ENCODE results near the gene TLL1.

The TLL1 gene

DNA sequence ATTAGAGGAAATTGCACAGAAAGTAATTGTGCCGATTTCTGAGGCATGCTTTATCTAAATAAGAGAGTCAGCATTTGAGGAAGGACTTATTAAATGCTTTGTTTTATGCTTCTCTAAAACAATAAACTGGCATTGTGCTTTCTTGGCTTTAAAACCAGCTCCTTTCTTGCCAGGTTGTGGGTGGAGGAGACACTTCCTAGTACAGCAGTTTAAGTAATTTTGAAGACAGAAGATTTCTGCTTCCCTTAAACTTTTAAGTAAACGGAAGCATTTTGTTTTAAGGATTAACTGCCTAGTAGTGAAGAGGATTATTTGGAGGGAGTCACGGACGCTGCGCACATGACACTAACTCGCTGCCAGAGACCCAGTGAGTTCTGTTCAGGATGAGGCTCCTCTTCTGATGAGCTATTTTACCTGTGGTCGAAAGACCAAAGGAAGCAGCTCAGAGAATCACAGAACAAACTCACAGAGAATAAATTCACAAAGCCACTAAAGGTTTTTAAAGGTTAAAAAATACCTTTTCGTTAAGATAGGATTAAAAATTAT, 169.5 kb downstream of the TLL1 start:
- no peak for DNase-seq (ENCODE audit: low spot score in 2 of 2)
- Mint-ChIP-seq H3K9me3 (peaks cover 10% of the 10 kb centered on the region), H3K4me1 (no peaks in the 10 kb centered on the region), H3K4me3 (no peak overlapping the region), H3K36me3 (no peaks in the 10 kb centered on the region), H3K27ac (no peak overlapping the region)
- ATAC-seq = no peak

DNA sequence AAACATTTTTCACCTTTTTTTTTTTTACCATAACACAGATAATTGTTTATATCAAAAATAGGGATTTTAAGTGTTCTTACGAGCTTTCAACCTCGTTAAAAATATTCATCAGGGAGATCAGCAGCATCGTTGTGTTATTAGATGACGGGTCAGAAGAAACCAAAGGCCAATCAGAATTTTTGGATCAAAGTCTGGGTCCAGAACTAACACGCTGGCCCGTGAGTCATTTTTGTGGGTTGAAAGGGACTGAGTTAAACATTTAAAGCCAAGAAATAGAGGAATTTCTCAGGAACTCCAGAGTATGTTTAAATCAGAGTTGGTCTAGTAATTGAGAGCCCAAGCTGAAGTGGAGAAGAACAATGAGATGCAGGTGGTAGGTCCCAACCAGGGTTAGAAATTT, 170.8 kb downstream of the TLL1 start:
- no peak for DNase-seq (ENCODE audit: low spot score in 2 of 2)
- H3K9me3 Mint-ChIP-seq = peaks cover 6% of the 10 kb centered on the region
- H3K27ac Mint-ChIP-seq = no peak overlapping the region
- H3K36me3 Mint-ChIP-seq = no peaks in the 10 kb centered on the region
- no peaks in the 10 kb centered on the region for H3K4me1 Mint-ChIP-seq
- H3K4me3 Mint-ChIP-seq = no peak overlapping the region
- ATAC-seq = no peak

DNA sequence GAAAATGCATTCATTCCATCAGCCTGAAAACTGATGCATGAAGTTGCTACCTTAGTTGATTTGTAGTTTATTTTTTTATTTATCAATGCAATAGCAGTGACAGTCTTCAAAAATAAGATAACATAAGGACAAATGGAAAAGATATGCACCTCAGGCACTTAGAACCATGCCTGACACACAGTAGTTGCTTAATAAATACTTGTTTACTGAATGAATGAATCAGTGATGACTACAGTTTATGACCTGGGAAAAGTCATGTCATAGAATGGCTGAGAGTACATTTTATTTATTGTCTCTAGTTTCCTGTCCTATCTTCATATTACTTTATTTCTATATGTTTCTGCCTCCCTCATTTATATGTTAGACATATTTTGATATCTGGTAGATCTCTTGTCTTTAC, 171.8 kb downstream of the TLL1 start:
- H3K27ac Mint-ChIP-seq = no peak overlapping the region
- ATAC-seq = no peak

DNA sequence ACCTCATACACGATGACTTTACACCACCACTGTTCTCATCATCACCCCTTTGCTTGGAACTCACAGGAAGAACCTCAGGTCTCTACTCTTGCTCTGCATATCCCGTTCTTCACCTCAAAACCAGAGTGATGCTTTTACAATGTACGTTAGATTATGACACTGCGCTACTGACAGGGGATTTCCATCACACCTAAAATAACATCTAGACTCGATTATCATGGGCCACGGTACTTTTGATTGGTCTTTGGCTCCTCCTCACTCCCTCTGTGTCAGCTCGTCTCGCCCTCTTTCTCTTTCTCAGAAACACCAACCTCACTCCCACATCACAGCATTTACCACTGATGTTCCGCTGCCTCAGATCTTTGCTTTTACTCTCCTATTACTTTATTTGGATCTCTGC, 172.4 kb downstream of the TLL1 start:
- no peak overlapping the region for H3K4me3 Mint-ChIP-seq

More for the DNA sequence above, 171.8 kb downstream of the TLL1 start:
- H3K4me3 Mint-ChIP-seq = no peak overlapping the region
- peaks cover 6% of the 10 kb centered on the region for H3K9me3 Mint-ChIP-seq
- H3K36me3 Mint-ChIP-seq = no peaks in the 10 kb centered on the region
- no peaks in the 10 kb centered on the region for H3K4me1 Mint-ChIP-seq
- no peak for DNase-seq (ENCODE audit: low spot score in 2 of 2)

DNA sequence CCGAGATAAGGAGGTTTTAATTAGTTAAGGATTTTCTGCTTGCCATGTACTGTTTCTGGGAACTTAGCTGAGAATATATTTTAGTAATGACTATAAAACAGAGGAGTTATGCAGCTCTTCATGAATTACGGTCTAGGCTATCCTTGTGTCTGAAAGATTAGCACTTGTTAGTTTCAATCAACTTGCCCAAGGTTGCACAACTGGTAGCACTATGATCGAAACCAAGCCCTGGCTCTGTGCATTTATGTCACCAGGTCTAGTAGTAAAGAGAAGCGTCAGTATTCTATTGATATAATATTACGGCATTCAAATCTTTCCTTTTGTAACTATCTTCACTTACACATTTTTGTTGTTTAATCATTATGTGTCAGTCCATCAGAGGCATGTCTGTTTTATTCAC, 176.0 kb downstream of the TLL1 start:
- H3K4me3 Mint-ChIP-seq = no peak overlapping the region
- DNase-seq (ENCODE audit: low spot score in 2 of 2) = no peak
- H3K4me1 Mint-ChIP-seq = no peaks in the 10 kb centered on the region
- no peak overlapping the region for H3K27ac Mint-ChIP-seq
- H3K36me3 Mint-ChIP-seq = no peaks in the 10 kb centered on the region
- H3K9me3 Mint-ChIP-seq = peaks cover 3% of the 10 kb centered on the region
- no peak for ATAC-seq

More for the DNA sequence above, 172.4 kb downstream of the TLL1 start:
- H3K27ac Mint-ChIP-seq = no peak overlapping the region
- DNase-seq (ENCODE audit: low spot score in 2 of 2) = no peak
- H3K9me3 Mint-ChIP-seq = peaks cover 6% of the 10 kb centered on the region
- no peaks in the 10 kb centered on the region for H3K36me3 Mint-ChIP-seq
- no peaks in the 10 kb centered on the region for H3K4me1 Mint-ChIP-seq
- ATAC-seq = peak; percentile 89

DNA sequence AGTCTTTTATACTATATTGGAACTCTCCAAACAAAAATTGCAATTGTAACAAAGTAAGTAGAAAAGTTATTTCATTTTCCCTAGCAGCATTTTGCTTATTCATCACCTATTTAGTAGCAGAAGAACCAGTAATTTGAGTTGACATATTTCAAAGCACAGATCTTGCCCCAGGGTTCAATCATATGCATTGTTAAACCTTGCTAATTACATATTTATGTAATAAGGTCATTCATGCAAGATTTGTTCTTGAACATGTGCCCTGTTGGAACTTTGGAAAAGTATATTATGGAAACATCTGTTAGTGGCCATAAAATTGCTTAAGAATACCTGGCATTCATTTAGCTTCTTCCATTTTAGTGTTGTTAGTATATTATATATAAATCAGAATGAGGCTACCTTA, 191.7 kb downstream of the TLL1 start:
- no peaks in the 10 kb centered on the region for H3K36me3 Mint-ChIP-seq
- H3K4me1 Mint-ChIP-seq = no peaks in the 10 kb centered on the region
- no peaks in the 10 kb centered on the region for H3K9me3 Mint-ChIP-seq
- DNase-seq (ENCODE audit: low spot score in 2 of 2) (no peak), ATAC-seq (no peak)
- no peak overlapping the region for H3K4me3 Mint-ChIP-seq
- H3K27ac Mint-ChIP-seq = no peak overlapping the region

DNA sequence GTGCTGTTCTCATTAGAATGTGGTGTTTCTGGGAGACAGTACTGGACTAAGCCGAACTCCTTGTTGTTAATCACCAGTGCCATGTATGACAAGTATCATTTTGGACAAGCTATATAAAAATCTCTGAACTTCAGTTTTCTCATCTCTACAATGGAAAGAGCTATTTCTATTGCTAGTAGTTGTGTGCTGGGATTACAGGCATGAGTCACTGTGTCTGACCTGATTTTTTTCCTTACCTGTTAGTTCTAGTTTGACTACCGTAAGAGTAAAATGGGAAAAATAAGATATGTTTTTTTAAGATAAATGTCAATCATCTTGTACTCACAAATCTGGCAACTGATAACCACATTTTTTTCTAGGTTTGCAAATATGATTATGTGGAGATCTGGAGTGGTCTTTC, 192.3 kb downstream of the TLL1 start:
- no peak overlapping the region for H3K4me3 Mint-ChIP-seq
- H3K36me3 Mint-ChIP-seq = no peaks in the 10 kb centered on the region
- H3K4me1 Mint-ChIP-seq = no peaks in the 10 kb centered on the region
- H3K9me3 Mint-ChIP-seq = no peaks in the 10 kb centered on the region
- ATAC-seq (no peak), DNase-seq (ENCODE audit: low spot score in 2 of 2) (no peak)
- H3K27ac Mint-ChIP-seq = no peak overlapping the region

DNA sequence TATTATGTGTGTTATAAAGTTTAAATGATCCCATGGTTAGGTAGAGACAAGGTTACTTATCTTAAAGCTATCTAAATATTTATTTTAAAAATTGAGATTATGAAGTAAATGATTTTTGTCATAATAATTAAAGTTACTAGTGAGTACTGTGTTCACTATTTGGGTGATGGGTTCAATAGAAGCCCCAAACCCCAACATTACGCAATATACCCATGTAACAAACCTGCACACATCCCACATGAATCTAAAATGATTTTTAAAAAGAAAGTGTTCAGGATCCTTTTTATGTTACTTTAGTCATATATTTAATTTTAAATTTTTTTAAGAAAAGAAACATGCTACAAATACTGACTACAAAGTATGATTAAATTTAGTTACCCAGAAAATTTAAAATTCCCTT, 193.9 kb downstream of the TLL1 start:
- ATAC-seq (no peak), DNase-seq (ENCODE audit: low spot score in 2 of 2) (no peak)
- Mint-ChIP-seq H3K36me3 (no peaks in the 10 kb centered on the region), H3K9me3 (no peaks in the 10 kb centered on the region), H3K4me3 (no peak overlapping the region), H3K4me1 (no peaks in the 10 kb centered on the region), H3K27ac (no peak overlapping the region)

DNA sequence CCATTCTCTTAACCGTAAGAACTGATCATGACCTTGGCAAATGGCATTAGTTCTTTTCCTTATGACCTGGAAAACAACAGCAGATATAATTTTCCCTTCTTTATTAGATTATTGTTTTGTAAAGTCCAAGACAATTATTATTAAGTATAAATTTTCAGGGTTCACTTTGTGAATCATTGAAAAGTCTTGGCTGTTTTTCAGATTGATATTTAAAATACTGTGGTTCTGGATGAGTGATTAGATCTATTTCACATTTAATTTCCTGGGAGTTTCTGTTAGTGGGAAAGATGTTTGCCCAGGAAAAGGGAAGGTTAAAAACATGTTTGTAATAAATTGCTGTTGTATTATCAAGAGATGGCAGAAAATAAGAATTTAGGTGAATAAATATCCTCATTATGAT, 194.9 kb downstream of the TLL1 start:
- DNase-seq (ENCODE audit: low spot score in 2 of 2) (no peak), ATAC-seq (no peak)
- no peak overlapping the region for H3K4me3 Mint-ChIP-seq
- no peaks in the 10 kb centered on the region for H3K36me3 Mint-ChIP-seq
- no peaks in the 10 kb centered on the region for H3K9me3 Mint-ChIP-seq
- H3K27ac Mint-ChIP-seq = no peak overlapping the region
- H3K4me1 Mint-ChIP-seq = no peaks in the 10 kb centered on the region

DNA sequence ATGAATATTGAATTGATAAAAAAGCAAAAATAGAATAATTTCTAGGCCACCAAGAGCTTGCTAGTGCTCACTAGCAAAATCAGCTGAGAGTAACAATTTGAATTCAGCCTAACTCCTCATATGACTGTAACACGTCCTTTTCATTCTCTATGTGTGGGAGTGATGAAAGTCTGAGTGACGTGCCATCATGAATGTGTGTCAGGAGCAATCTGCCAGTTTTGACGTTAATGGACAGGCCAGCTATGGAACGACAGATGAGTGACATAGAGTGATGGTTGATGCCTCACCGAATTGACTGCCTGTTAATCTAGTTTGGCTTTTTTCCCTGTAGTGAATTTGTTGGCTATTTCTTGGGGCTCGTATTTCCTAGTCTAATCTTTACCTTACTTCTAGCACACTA, 200.7 kb downstream of the TLL1 start:
- ATAC-seq (peak; percentile 47), DNase-seq (ENCODE audit: low spot score in 2 of 2) (no peak)
- no peak overlapping the region for H3K27ac Mint-ChIP-seq
- no peaks in the 10 kb centered on the region for H3K36me3 Mint-ChIP-seq
- H3K4me3 Mint-ChIP-seq = no peak overlapping the region
- no peaks in the 10 kb centered on the region for H3K4me1 Mint-ChIP-seq
- H3K9me3 Mint-ChIP-seq = peaks cover 4% of the 10 kb centered on the region

DNA sequence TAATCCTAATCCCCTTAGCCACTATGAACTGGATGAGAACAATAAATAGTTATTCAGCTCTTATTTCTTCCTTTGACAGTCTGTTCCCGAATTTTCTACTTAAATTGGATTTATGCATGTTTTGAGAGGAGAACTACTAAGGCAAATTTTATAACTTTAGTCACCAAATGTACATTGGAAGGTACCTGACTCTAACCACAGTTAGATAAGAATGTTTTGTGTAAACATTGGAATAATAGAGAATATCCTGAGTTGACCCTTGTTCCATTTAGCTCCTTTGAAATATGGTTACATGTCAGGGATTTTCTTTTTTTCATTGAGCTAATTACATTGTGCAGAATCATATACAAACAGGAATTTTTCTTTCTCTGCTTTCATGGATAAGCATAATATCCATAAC, 202.6 kb downstream of the TLL1 start:
- DNase-seq (ENCODE audit: low spot score in 2 of 2) (no peak), ATAC-seq (no peak)
- no peak overlapping the region for H3K4me3 Mint-ChIP-seq
- no peak overlapping the region for H3K27ac Mint-ChIP-seq
- no peaks in the 10 kb centered on the region for H3K36me3 Mint-ChIP-seq
- no peaks in the 10 kb centered on the region for H3K4me1 Mint-ChIP-seq
- H3K9me3 Mint-ChIP-seq = peaks cover 4% of the 10 kb centered on the region

DNA sequence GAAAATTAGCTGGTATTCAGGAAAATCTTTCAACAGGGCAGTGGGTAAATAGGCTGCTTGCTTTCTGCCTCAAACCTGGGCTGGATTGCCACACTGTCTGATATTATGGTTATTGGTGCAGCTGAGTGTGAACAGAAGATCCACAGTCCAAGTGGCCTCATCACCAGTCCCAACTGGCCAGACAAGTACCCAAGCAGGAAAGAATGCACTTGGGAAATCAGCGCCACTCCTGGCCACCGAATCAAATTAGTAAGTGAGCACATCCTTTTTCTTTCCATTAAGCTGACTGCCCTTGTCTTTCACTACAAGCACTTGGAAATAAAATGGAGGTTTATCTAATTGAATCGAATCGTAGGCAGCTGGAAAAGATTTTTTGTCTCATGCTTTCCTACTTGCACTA, 204.7 kb downstream of the TLL1 start:
- Mint-ChIP-seq H3K4me1 (no peaks in the 10 kb centered on the region), H3K4me3 (no peak overlapping the region), H3K27ac (no peak overlapping the region), H3K9me3 (peaks cover 7% of the 10 kb centered on the region), H3K36me3 (no peaks in the 10 kb centered on the region)
- ATAC-seq = no peak
- DNase-seq (ENCODE audit: low spot score in 2 of 2) = no peak

DNA sequence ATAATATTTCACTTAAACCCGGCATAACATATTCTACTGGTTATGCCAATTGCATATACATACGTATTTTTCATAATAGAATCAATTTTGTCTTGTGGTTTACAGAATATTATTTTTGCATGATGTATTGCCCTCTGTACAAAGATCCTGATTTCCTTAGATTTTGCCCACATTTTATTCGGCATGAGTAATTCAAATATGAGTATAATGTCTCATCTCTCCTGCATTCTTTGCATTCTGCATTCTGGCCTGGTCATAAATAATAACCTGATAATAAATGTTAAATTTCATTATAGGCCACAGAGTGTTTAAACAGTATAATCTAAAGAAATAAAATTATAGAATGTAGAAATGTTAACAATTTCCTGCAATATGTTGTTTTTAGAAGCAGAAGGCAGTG, 205.3 kb downstream of the TLL1 start:
- no peak overlapping the region for H3K4me3 Mint-ChIP-seq
- peaks cover 8% of the 10 kb centered on the region for H3K9me3 Mint-ChIP-seq
- ATAC-seq (no peak), DNase-seq (ENCODE audit: low spot score in 2 of 2) (no peak)
- no peaks in the 10 kb centered on the region for H3K36me3 Mint-ChIP-seq
- no peak overlapping the region for H3K27ac Mint-ChIP-seq
- H3K4me1 Mint-ChIP-seq = no peaks in the 10 kb centered on the region

DNA sequence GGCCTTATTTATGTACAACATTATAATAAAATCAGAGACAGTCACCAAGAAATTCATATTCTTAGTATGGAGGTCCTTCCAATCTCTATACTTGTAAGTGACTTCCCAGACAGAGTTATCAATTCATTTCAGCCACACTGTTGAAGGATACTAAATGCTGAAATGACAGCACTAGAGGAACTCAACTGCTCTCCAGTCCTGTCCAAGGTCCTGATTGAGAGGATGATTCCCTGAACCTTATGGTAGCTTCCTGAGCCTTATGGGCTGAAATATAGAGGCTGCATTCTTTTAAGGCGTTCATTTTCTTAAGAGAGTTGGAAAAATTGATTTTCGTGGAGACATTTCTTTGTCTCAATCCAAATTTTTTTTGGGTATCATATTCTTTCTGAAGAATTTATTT, 205.9 kb downstream of the TLL1 start:
- no peak overlapping the region for H3K27ac Mint-ChIP-seq
- no peak overlapping the region for H3K4me3 Mint-ChIP-seq
- ATAC-seq = no peak
- DNase-seq (ENCODE audit: low spot score in 2 of 2) = no peak
- no peaks in the 10 kb centered on the region for H3K4me1 Mint-ChIP-seq
- H3K9me3 Mint-ChIP-seq = peaks cover 10% of the 10 kb centered on the region
- no peaks in the 10 kb centered on the region for H3K36me3 Mint-ChIP-seq

DNA sequence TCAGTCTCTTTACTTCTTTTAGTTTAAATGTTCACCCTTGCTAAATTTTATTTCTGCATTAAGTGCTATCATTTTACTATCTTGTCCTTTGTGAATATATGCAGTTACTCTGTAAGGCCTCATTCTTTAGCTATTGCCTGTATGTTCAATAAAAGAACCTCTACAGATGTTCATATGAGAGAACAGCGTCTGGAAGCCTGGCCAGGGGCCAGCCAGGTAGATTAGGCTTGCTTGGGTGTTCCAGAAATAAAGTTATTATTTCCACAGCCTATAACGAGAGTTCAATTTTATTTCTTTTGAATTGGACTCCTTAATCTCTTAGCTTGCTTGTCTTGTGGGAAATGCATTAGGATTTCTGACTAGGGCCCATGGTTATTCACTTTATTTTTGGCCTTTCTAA, 214.5 kb downstream of the TLL1 start:
- ATAC-seq = no peak
- H3K4me3 Mint-ChIP-seq = no peak overlapping the region
- DNase-seq (ENCODE audit: low spot score in 2 of 2) = no peak
- no peak overlapping the region for H3K27ac Mint-ChIP-seq
- H3K4me1 Mint-ChIP-seq = no peaks in the 10 kb centered on the region
- H3K9me3 Mint-ChIP-seq = peaks cover 5% of the 10 kb centered on the region
- no peaks in the 10 kb centered on the region for H3K36me3 Mint-ChIP-seq

DNA sequence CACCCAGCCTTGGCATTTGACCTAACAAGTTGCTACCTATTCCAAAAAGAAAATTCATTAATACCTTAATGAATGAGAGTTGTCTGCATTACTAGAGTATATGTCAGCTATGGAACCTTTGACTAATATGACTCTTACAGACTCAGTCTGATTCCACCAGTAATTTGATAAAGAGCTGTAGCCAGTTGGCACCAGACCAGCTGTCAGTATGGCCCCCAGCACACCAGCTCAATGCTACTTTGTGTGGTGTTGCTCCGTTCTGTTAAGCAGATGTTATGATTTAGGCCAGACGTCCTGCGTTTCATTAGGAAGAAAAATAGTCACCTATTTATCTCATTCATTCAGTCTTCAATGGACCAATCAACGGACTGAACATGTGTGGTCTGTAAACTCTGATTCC, 215.5 kb downstream of the TLL1 start:
- DNase-seq (ENCODE audit: low spot score in 2 of 2) (no peak), ATAC-seq (no peak)
- no peak overlapping the region for H3K4me3 Mint-ChIP-seq
- H3K4me1 Mint-ChIP-seq = no peaks in the 10 kb centered on the region
- H3K36me3 Mint-ChIP-seq = no peaks in the 10 kb centered on the region
- no peak overlapping the region for H3K27ac Mint-ChIP-seq
- peaks cover 3% of the 10 kb centered on the region for H3K9me3 Mint-ChIP-seq

DNA sequence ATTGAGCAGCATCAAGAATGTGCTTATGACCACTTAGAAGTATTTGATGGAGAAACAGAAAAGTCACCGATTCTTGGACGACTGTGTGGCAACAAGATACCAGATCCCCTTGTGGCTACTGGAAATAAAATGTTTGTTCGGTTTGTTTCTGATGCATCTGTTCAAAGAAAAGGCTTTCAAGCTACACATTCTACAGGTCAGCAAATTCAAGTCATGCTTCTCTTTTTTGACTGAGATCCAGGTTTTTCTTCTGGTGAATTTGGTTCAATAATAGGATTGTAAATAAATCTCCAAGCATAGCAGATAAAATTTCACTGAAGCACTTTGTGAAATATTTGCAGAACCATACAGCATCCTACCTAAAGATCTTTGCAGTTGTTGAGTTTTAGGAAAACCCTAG, 218.1 kb downstream of the TLL1 start:
- ATAC-seq (no peak), DNase-seq (ENCODE audit: low spot score in 2 of 2) (no peak)
- H3K36me3 Mint-ChIP-seq = no peaks in the 10 kb centered on the region
- H3K9me3 Mint-ChIP-seq = no peaks in the 10 kb centered on the region
- H3K4me3 Mint-ChIP-seq = no peak overlapping the region
- no peak overlapping the region for H3K27ac Mint-ChIP-seq
- H3K4me1 Mint-ChIP-seq = no peaks in the 10 kb centered on the region

Measured in stimulated activated effector memory CD8-positive, alpha-beta T cell treated with anti-CD3 and anti-CD28 coated beads, Interleukin-12 subunit alpha, Interleukin-12 subunit beta, amount 100 ng/mL, for 72 hours (primary cell).